CD4-positive, alpha-beta T cell treated with Interleukin-15 for 4 hours (primary cell): ENCODE results near the gene ZCCHC10.
"Not testable (repeated sequence)": the region's sequence is repeated elsewhere in the genome, so short reads cannot be mapped to it uniquely, and the experiment has no call there.

Experiments
- DNase-seq: peaks from one replicate; pipeline ENCODE4 v3.0.0-alpha.2; 2020; ENCODE audit warnings: low spot score

ZCCHC10 gene

GRCh38 chr5:133025804-133026663 lies at the start of gene ZCCHC10:
ZCCHC10 (minus strand) TSS chr5:133026549; CDS start chr5:133026537, 12 bp downstream.
- peak; percentile 90 for DNase-seq

GRCh38 chr5:133075572-133076536 lies 49.5 kb upstream of the ZCCHC10 start:
- no peak for DNase-seq

GRCh38 chr5:133072021-133072420 lies 45.7 kb upstream of the ZCCHC10 start:
- no peak for DNase-seq

- no peak for DNase-seq
Observed at GRCh38 chr5:133066045-133066444, 39.7 kb upstream of the ZCCHC10 start.

- DNase-seq = no peak
Observed at GRCh38 chr5:133065471-133065870, 39.1 kb upstream of the ZCCHC10 start.

- DNase-seq = no peak
Observed at GRCh38 chr5:133063965-133064364, 37.6 kb upstream of the ZCCHC10 start.

- DNase-seq = no peak
Observed at GRCh38 chr5:133062276-133062675, 35.9 kb upstream of the ZCCHC10 start.

GRCh38 chr5:133059621-133060020 lies 33.3 kb upstream of the ZCCHC10 start:
- DNase-seq = no peak

- no peak for DNase-seq
Observed at GRCh38 chr5:133056891-133057290, 30.5 kb upstream of the ZCCHC10 start.

GRCh38 chr5:133054697-133055471 lies 28.5 kb upstream of the ZCCHC10 start:
- DNase-seq = no peak

GRCh38 chr5:133053448-133053847 lies 27.1 kb upstream of the ZCCHC10 start:
- no peak for DNase-seq

- peak; percentile 37 for DNase-seq
Observed at GRCh38 chr5:133052317-133053175, 26.2 kb upstream of the ZCCHC10 start.

GRCh38 chr5:133051542-133052316 lies 25.4 kb upstream of the ZCCHC10 start, which contains the start of gene HSPA4:
HSPA4 (plus strand) TSS chr5:133052013; CDS start chr5:133052251, 238 bp downstream.
- peak; percentile 96 for DNase-seq

GRCh38 chr5:133051061-133051541 lies 24.8 kb upstream of the ZCCHC10 start:
- DNase-seq = no peak

GRCh38 chr5:133050521-133050920 lies 24.2 kb upstream of the ZCCHC10 start:
- DNase-seq = no peak

- DNase-seq = no peak
Observed at GRCh38 chr5:133049726-133050048, 23.3 kb upstream of the ZCCHC10 start.

- DNase-seq = no peak
Observed at GRCh38 chr5:133048993-133049725, 22.8 kb upstream of the ZCCHC10 start.

GRCh38 chr5:133047404-133047803 lies 21.1 kb upstream of the ZCCHC10 start:
- DNase-seq = no peak

- not testable (repeated sequence) for DNase-seq
Observed at GRCh38 chr5:133046560-133046959, 20.2 kb upstream of the ZCCHC10 start.
